SH-SY5Y (cell line): Measurements from ENCODE around the gene SCOC.

ENCODE experiments used
- GATA2 ChIP-seq: IDR thresholded peaks from 2 replicates; pipeline ENCODE4 v1.6.1; 2011; ENCODE audit warnings: mild to moderate bottlenecking, low read depth, low read length
- GATA3 ChIP-seq: IDR thresholded peaks from 2 replicates; pipeline ENCODE4 v1.6.1; 2011; ENCODE audit warnings: low read depth, mild to moderate bottlenecking, low read length, moderate library complexity

DNA sequence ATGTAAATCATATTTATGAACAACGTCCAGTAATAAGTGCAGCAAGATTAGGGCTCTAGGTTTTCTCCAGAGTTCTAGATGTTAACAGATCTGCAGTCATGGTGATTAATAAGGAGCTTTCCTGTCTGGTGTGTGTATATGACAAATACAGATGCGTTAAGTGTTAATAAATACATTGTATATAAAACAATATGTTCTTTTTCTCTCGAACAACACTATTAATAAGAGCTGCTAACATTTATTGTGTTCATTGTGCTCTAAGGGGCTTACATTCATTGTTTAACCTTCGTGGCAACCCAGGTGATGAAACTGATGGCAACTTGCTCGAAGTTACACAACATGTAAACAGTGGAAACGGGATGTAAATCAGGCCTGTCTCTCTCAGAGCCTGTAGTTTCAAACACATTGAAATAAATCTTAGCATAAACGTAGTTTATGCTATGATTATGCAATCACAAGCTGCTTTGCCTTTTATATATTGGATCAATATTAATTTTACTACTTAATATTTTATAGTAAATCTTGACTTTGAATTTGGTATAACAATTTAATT, 54.5 kb downstream of the SCOC start:
- TF ChIP-seq GATA2: no peak
- no peak for TF ChIP-seq GATA3
